Measurements from ENCODE around the gene GCNT2. TPM values are rescaled to one million over a fixed set of nuclear protein-coding genes. Genes with fewer than 3 reads are reported as not detected.
"Not testable (repeated sequence)": the region's sequence is repeated elsewhere in the genome, so short reads cannot be mapped to it uniquely, and the experiment has no call there.

The GCNT2 gene
- total RNA-seq, 1 donor from 2014 or later: 13.2 TPM

DNA sequence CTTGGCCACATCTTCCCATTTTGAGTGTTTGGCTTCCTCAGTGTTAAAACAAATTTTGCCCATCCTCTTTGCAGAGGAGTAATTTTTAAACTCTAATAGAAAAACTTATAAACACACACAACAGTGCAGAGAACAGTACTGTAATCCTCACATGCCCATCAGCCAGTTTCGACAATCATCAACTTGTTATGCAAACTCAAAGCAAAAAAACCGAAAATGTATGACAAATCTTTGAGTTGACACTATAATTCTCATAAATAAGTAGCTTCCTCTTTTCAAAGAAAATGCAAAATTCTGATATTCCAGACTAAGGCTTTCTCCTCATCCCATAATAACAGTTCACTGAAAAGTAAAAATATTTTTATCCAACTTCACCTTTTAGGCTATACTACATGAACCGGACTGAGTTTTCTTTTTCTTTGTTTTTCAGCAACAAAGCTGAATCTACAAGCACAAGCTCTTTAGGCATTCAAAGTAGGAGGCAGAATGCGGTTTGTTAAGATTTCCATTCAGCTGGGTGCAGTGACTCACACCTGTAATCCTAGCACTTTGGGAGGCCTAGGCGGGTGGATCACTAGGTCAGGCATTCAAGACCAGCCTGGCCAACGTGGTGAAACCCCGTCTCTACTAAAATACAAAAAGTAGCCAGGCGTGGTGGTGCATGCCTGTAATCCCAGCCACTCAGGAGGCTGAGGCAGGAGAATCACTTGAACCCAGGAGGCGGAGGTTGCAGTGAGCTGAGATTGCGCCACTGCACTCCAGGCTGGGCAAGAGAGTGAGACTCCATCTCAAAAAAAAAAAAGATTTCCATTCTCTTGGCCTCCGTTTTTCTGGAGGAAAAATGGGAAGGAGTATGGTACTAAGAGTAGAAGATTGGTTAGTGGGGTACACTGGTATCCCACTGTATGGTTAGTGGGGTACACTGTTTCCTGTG is 74.8 kb downstream of the GCNT2 start:
- Mint-ChIP-seq H3K27ac (ENCODE audit: unreplicated experiment) (no peak overlapping the region), H3K9me3 (ENCODE audit: unreplicated experiment) (no peaks in the 10 kb centered on the region), H3K36me3 (ENCODE audit: unreplicated experiment) (no peaks in the 10 kb centered on the region), H3K4me3 (ENCODE audit: unreplicated experiment) (no peak overlapping the region), H3K27me3 (ENCODE audit: unreplicated experiment) (peaks cover 6% of the 10 kb centered on the region), H3K4me1 (ENCODE audit: low read depth, unreplicated experiment) (peaks cover 17% of the 10 kb centered on the region)
- TF ChIP-seq, protein P1, sequence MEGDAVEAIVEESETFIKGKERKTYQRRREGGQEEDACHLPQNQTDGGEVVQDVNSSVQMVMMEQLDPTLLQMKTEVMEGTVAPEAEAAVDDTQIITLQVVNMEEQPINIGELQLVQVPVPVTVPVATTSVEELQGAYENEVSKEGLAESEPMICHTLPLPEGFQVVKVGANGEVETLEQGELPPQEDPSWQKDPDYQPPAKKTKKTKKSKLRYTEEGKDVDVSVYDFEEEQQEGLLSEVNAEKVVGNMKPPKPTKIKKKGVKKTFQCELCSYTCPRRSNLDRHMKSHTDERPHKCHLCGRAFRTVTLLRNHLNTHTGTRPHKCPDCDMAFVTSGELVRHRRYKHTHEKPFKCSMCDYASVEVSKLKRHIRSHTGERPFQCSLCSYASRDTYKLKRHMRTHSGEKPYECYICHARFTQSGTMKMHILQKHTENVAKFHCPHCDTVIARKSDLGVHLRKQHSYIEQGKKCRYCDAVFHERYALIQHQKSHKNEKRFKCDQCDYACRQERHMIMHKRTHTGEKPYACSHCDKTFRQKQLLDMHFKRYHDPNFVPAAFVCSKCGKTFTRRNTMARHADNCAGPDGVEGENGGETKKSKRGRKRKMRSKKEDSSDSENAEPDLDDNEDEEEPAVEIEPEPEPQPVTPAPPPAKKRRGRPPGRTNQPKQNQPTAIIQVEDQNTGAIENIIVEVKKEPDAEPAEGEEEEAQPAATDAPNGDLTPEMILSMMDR (IDR thresholded peaks at IDR 0.05; ENCODE audit: partially characterized antibody, unreplicated experiment): no peak
- DNase-seq: no peak

DNA sequence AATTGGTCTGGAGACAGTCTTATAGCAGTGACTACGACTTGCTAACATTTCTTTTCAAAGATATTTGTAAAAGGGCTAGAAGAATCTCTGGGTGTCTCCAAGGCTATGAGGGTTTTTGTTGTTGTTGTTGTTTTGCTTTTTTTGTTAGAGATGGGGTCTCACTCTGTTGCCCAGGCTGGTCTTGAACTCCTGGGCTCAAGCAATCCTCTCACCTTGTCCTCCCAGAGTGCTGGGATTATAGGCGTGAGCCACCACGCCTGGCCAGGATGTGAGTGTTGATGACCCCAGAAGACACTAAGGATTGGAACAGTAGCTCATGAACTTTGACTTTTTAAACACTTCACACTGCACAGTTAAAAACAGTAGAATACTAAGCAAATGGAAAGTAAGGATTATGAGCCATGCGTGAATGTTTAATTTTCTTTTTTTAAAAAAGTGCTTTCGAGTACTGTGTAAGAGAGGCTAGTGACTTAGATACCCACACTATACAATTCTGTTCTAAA is 76.4 kb downstream of the GCNT2 start:
- Mint-ChIP-seq H3K27ac (ENCODE audit: unreplicated experiment) (no peak overlapping the region), H3K4me3 (ENCODE audit: unreplicated experiment) (no peak overlapping the region)

DNA sequence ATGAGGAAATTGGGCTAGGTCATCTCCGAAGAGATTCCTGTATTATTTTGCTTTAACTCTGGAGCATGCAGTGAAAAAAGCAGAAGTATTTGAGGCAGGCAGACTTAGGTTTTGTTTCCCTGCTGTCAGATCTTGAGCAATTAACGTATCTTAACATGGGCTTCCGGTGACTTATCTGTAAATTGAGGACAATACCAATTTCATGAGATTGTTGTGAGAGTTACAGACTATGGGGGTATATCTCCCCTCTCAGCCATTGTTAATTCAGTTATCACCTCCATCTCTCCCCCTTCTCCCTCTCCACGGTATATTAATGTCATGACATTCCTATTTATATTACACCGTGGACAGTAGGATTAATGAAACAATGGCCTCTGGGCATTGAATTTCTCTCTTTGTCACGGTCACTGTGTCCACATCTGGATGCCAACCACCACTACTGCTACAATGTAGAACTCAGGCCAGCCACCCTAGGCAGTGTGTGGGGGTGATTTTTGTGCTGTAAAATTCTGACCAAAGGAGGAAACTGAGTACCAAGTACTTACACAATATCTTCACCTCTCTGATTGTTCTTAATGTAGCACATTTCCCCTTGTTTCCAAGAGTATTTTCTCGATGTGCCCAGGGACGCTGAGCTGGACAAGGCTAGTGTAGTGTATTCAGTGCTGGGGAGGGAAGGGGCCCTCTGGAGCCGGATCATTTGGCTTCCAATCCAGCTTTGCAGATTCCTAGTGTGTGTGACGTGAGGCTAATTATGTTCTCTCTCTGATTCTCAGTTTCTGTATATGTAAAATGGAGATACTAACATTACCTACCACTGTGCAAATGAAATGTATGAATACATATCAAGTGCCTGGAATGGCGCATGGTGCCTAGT is 77.2 kb downstream of the GCNT2 start:
- Mint-ChIP-seq H3K27ac (ENCODE audit: unreplicated experiment) (peak overlapping the region; percentile 44), H3K9me3 (ENCODE audit: unreplicated experiment) (peaks cover 3% of the 10 kb centered on the region), H3K27me3 (ENCODE audit: unreplicated experiment) (peaks cover 6% of the 10 kb centered on the region), H3K36me3 (ENCODE audit: unreplicated experiment) (no peaks in the 10 kb centered on the region), H3K4me1 (ENCODE audit: low read depth, unreplicated experiment) (peaks cover 25% of the 10 kb centered on the region), H3K4me3 (ENCODE audit: unreplicated experiment) (no peak overlapping the region)
- TF ChIP-seq, protein P1 (IDR thresholded peaks at IDR 0.05; ENCODE audit: partially characterized antibody, unreplicated experiment): no peak
- no peak for DNase-seq

More for the DNA sequence above, 76.4 kb downstream of the GCNT2 start:
- Mint-ChIP-seq H3K27me3 (ENCODE audit: unreplicated experiment) (peaks cover 6% of the 10 kb centered on the region), H3K36me3 (ENCODE audit: unreplicated experiment) (no peaks in the 10 kb centered on the region), H3K9me3 (ENCODE audit: unreplicated experiment) (no peaks in the 10 kb centered on the region), H3K4me1 (ENCODE audit: low read depth, unreplicated experiment) (peaks cover 17% of the 10 kb centered on the region)
- TF ChIP-seq, protein P1 (IDR thresholded peaks at IDR 0.05; ENCODE audit: partially characterized antibody, unreplicated experiment): no peak
- DNase-seq: no peak

DNA sequence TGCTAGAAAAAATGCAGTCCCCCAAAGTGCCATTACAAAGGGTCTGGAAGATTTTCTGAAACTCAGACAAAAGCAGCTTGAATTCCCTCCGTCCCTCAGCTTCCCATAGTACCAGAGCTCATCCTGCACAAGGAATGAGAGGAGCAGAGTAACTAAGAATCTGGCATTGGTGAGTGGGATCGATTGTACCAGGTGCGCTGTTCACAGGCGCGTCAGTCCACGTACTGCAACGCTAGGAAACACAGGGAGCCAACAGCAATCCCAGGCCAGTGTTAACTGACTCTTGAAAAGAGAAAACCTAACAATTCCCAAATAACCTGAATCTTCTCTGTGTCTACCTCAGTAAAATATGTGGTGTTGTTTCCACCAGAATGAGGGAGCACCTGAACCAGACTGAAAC is 77.9 kb downstream of the GCNT2 start:
- Mint-ChIP-seq H3K4me1 (ENCODE audit: low read depth, unreplicated experiment) (peaks cover 25% of the 10 kb centered on the region), H3K27ac (ENCODE audit: unreplicated experiment) (peak overlapping the region; percentile 44), H3K36me3 (ENCODE audit: unreplicated experiment) (no peaks in the 10 kb centered on the region), H3K9me3 (ENCODE audit: unreplicated experiment) (peaks cover 3% of the 10 kb centered on the region), H3K27me3 (ENCODE audit: unreplicated experiment) (peaks cover 6% of the 10 kb centered on the region), H3K4me3 (ENCODE audit: unreplicated experiment) (peak overlapping the region; percentile 41)
- DNase-seq: no peak
- TF ChIP-seq, protein P1 (IDR thresholded peaks at IDR 0.05; ENCODE audit: partially characterized antibody, unreplicated experiment): no peak

DNA sequence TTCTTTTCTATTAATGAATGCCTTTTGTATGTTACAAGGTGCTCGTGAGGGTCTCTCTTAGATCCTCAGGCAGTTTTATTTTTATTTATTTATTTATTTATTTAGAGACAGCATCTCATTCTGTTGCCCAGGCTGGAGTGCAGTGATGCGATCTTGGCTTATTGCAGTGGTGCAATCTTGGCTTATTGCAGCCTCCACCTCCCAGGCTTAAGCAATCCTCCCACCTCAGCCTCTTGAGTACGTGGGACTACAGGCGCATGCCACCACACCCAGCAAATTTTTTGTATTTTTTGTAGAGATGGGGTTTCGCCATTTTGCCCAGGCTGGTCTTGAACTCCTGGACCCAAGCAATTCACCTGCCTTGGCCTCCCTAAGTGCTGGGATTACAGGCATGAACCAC is 79.5 kb downstream of the GCNT2 start:
- peaks cover 25% of the 10 kb centered on the region for H3K4me1 Mint-ChIP-seq (ENCODE audit: low read depth, unreplicated experiment)
- not testable (repeated sequence) for H3K36me3 Mint-ChIP-seq (ENCODE audit: unreplicated experiment); H3K9me3 Mint-ChIP-seq (ENCODE audit: unreplicated experiment); H3K27me3 Mint-ChIP-seq (ENCODE audit: unreplicated experiment); H3K27ac Mint-ChIP-seq (ENCODE audit: unreplicated experiment); H3K4me3 Mint-ChIP-seq (ENCODE audit: unreplicated experiment); DNase-seq

All from glutamatergic neuron (in vitro differentiated cells).